HepG2 (cell line): ENCODE results near the gene CTU2. TPM values are rescaled to one million over a fixed set of nuclear protein-coding genes. Genes with fewer than 3 reads are reported as not detected.

Experiments used
- ATF5 ChIP-seq: sonication (generic); formaldehyde crosslinking; IDR thresholded peaks from 2 replicates; pipeline ENCODE4 v1.4.0; 2020; ENCODE audit warnings: mild to moderate bottlenecking, low read depth, missing genetic modification reagents
- CBFB ChIP-seq: sonication (generic); formaldehyde crosslinking; IDR thresholded peaks from 2 replicates; pipeline ENCODE4 v1.4.0; 2020; ENCODE audit warnings: missing genetic modification reagents
- CCDC6 ChIP-seq: sonication (generic); formaldehyde crosslinking; IDR thresholded peaks from 2 replicates; pipeline ENCODE4 v1.8.1; 2022; ENCODE audit warnings: mild to moderate bottlenecking, missing genetic modification reagents, moderate library complexity
- HDAC2 ChIP-seq: sonication (generic); formaldehyde crosslinking; IDR thresholded peaks from 2 replicates; pipeline ENCODE4 v1.4.0; 2020; ENCODE audit warnings: missing genetic modification reagents
- HOXA3 ChIP-seq: sonication (generic); formaldehyde crosslinking; IDR thresholded peaks from 2 replicates; pipeline ENCODE4 v1.5.0; 2020; ENCODE audit warnings: missing genetic modification reagents
- MLLT10 ChIP-seq: sonication (generic); formaldehyde crosslinking; IDR thresholded peaks from 2 replicates; pipeline ENCODE4 v1.4.0; 2020; ENCODE audit warnings: missing genetic modification reagents
- NCOA2 ChIP-seq: sonication (generic); formaldehyde crosslinking; IDR thresholded peaks from 2 replicates; pipeline ENCODE4 v1.8.0; 2022; ENCODE audit warnings: inconsistent platforms
- NONO ChIP-seq, 2 experiments: fragments of 450-650 bp in 1 of 2; sonication (generic) in 1 of 2; formaldehyde crosslinking in 1 of 2; IDR thresholded peaks in 1 of 2; conservative IDR thresholded peaks in 1 of 2; 2 replicates each; pipeline versions ENCODE4 v1.6.1 to v1.8.0; 2017 to 2022; ENCODE audit warnings: mild to moderate bottlenecking in 1 of 2, missing genetic modification reagents in 1 of 2, moderate library complexity in 1 of 2
- SKI ChIP-seq: fragments of 450-650 bp; IDR thresholded peaks from one replicate; pipeline ENCODE4 v1.6.1; 2018; ENCODE audit warnings: mild to moderate bottlenecking; ENCODE audit not compliant: partially characterized antibody
- TBX2 ChIP-seq: sonication (generic); formaldehyde crosslinking; IDR thresholded peaks from 2 replicates; pipeline ENCODE4 v1.5.0; 2020; ENCODE audit warnings: missing genetic modification reagents, mild to moderate bottlenecking, borderline replicate concordance
- TSC22D2 ChIP-seq: sonication (generic); formaldehyde crosslinking; IDR thresholded peaks from 2 replicates; pipeline ENCODE4 v1.5.1; 2020; ENCODE audit warnings: missing genetic modification reagents, mild to moderate bottlenecking, borderline replicate concordance
- WIZ ChIP-seq: sonication (generic); formaldehyde crosslinking; IDR thresholded peaks from 2 replicates; pipeline ENCODE4 v1.5.1; 2020; ENCODE audit warnings: mild to moderate bottlenecking, missing genetic modification reagents
- ZFP37 ChIP-seq: sonication (generic); formaldehyde crosslinking; IDR thresholded peaks from 2 replicates; pipeline ENCODE4 v1.4.0; 2020; ENCODE audit warnings: missing genetic modification reagents, borderline replicate concordance
- ZNF431 ChIP-seq: sonication (generic); formaldehyde crosslinking; IDR thresholded peaks from 2 replicates; pipeline ENCODE4 v1.9.0; 2022; ENCODE audit warnings: missing genetic modification reagents, low read depth, mild to moderate bottlenecking, borderline replicate concordance
- ZNF563 ChIP-seq: sonication (generic); formaldehyde crosslinking; IDR thresholded peaks from 2 replicates; pipeline ENCODE4 v1.8.0; 2022; ENCODE audit warnings: mild to moderate bottlenecking, moderate library complexity, missing genetic modification reagents
- ZNF614 ChIP-seq: IDR thresholded peaks from 2 replicates; pipeline ENCODE4 v1.6.1; 2018; ENCODE audit warnings: missing biosample characterization, missing genetic modification reagents, inconsistent platforms, borderline replicate concordance
- ZNF772 ChIP-seq: sonication (generic); formaldehyde crosslinking; IDR thresholded peaks from 2 replicates; pipeline ENCODE4 v1.5.0; 2020; ENCODE audit warnings: mild to moderate bottlenecking, missing genetic modification reagents
- ZNF777 ChIP-seq: sonication (generic); formaldehyde crosslinking; IDR thresholded peaks from 2 replicates; pipeline ENCODE4 v1.4.0; 2020; ENCODE audit warnings: missing genetic modification reagents
- ZNF83 ChIP-seq: sonication (generic); formaldehyde crosslinking; IDR thresholded peaks from 2 replicates; pipeline ENCODE4 v1.4.0; 2020; ENCODE audit warnings: missing genetic modification reagents, mild to moderate bottlenecking, borderline replicate concordance
- polyA plus RNA-seq, 8 experiments: library from polyadenylated mRNA; depleted of rRNA in 3 of 8; stranded (reverse) in 7 of 8; unstranded in 1 of 8; fragments of >200 nt; fragmentation: Illumina TruSeq in 4 of 8; extraction: Trizol in 4 of 8; gene quantifications; 2 replicates each; pipeline versions ENCODE4 v1.2.1 to v1.2.3, GENCODE V29; 2011 to 2016; ENCODE audit warnings: low read depth in 4 of 8, missing spikeins in 1 of 8, mixed read lengths in 1 of 8; ENCODE audit not compliant: insufficient read depth in 1 of 8
- total RNA-seq, 5 experiments: library from RNA; depleted of rRNA; stranded (reverse); fragments of >200 nt; fragmentation: Illumina TruSeq; extraction: Trizol; gene quantifications; 2 replicates each; pipeline ENCODE4 v1.2.3, GENCODE V29; 2016; ENCODE audit warnings: low read depth in 1 of 5
- TF ChIP-seq, protein P1 (sequence below), 2 experiments: fragments of 450-650 bp in 1 of 2; sonication (generic) in 1 of 2; formaldehyde crosslinking in 1 of 2; IDR thresholded peaks; 2 replicates each; pipeline versions ENCODE4 v1.6.1 to v1.8.0; 2016 to 2022; ENCODE audit warnings: antibody characterized with exemption in 1 of 2, mild to moderate bottlenecking in 1 of 2, missing genetic modification reagents in 1 of 2

The CTU2 gene
- total and polyA plus RNA-seq, 2 of the 13 experiments (the other 11 are each of a cell fraction or from before 2014, with no cell fraction given): 13.3 to 21.9 TPM

DNA sequence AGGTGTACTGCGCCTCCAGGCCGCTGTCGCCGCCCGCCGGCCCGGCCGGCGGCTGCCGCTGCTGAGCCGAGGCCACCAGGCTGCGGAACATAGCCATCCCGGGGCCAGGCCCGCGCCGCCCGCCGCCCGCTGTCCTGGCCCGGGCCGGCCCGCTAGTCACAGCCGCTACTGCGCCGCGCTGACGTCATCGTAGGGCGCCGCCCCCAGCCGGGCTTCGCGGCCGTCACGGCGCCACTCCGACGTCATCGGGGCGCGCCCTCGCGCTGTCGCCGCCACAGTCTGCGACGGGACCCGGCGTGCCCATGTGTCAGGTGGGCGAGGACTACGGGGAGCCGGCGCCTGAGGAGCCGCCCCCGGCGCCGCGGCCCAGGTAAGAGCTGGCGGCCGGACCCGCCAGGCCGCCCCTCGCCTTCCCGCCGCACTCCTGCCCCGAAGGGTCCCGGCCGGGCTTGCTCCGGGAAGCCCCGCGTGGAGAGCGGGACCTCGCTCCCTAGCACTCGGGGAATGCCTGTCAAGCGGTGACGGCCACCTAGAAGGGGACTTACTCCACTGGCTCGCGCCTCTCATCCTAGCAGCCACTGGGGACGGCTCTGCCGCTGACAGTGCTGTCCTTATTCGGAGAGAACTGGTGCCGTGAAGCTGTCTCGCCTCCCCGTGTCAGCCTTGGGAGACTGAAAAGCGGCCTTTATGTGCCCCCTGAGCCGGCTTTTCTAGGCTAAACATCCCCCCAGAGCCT is at the start of gene CTU2, which contains the start of gene RNF166 (continued):
- TF ChIP-seq, protein P1, sequence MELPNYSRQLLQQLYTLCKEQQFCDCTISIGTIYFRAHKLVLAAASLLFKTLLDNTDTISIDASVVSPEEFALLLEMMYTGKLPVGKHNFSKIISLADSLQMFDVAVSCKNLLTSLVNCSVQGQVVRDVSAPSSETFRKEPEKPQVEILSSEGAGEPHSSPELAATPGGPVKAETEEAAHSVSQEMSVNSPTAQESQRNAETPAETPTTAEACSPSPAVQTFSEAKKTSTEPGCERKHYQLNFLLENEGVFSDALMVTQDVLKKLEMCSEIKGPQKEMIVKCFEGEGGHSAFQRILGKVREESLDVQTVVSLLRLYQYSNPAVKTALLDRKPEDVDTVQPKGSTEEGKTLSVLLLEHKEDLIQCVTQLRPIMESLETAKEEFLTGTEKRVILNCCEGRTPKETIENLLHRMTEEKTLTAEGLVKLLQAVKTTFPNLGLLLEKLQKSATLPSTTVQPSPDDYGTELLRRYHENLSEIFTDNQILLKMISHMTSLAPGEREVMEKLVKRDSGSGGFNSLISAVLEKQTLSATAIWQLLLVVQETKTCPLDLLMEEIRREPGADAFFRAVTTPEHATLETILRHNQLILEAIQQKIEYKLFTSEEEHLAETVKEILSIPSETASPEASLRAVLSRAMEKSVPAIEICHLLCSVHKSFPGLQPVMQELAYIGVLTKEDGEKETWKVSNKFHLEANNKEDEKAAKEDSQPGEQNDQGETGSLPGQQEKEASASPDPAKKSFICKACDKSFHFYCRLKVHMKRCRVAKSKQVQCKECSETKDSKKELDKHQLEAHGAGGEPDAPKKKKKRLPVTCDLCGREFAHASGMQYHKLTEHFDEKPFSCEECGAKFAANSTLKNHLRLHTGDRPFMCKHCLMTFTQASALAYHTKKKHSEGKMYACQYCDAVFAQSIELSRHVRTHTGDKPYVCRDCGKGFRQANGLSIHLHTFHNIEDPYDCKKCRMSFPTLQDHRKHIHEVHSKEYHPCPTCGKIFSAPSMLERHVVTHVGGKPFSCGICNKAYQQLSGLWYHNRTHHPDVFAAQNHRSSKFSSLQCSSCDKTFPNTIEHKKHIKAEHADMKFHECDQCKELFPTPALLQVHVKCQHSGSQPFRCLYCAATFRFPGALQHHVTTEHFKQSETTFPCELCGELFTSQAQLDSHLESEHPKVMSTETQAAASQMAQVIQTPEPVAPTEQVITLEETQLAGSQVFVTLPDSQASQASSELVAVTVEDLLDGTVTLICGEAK (IDR thresholded peaks at IDR 0.05): no peak
- TF ChIP-seq, protein P1 (CRISPR knock-in tag; IDR thresholded peaks at IDR 0.05): peak; percentile 79
- peak; percentile 39; the same call in 1 of the 2 replicates for TF ChIP-seq TBX2 (CRISPR knock-in tag)
- 0 out of 2 replicates have a peak, but pooled peaks have one; percentile 48 for TF ChIP-seq ZNF83 (CRISPR knock-in tag)
- TF ChIP-seq NONO (IDR thresholded peaks at IDR 0.05): no peak
- TF ChIP-seq NONO (CRISPR knock-in tag; conservative IDR thresholded peaks at IDR 0.05): peak; percentile 84
- TF ChIP-seq SKI: peak; percentile 91
- TF ChIP-seq ZNF772 (CRISPR knock-in tag): peak; percentile 69; the same call in 1 of the 2 replicates
- TF ChIP-seq ATF5 (CRISPR knock-in tag): peak; percentile 71; the same call in 1 of the 2 replicates
- TF ChIP-seq ZNF614 (CRISPR knock-in tag): 0 out of 2 replicates have a peak, but pooled peaks have one; percentile 51
- TF ChIP-seq TSC22D2: peak; percentile 82; the same call in 1 of the 2 replicates
- peak; percentile 77 for TF ChIP-seq ZNF563
- peak; percentile 23; the same call in 1 of the 2 replicates for TF ChIP-seq NCOA2 (CRISPR knock-in tag)
- TF ChIP-seq CBFB (CRISPR knock-in tag): 0 out of 2 replicates have a peak, but pooled peaks have one; percentile 62
- TF ChIP-seq ZFP37 (CRISPR knock-in tag): no peak
- TF ChIP-seq CCDC6: peak; percentile 86
- TF ChIP-seq ZNF777 (CRISPR knock-in tag): peak; percentile 19; the same call in 1 of the 2 replicates
- TF ChIP-seq WIZ (CRISPR knock-in tag): 0 out of 2 replicates have a peak, but pooled peaks have one; percentile 50
- TF ChIP-seq HOXA3 (CRISPR knock-in tag): peak; percentile 100
- TF ChIP-seq MLLT10: no peak
- TF ChIP-seq ZNF431 (CRISPR knock-in tag): 0 out of 2 replicates have a peak, but pooled peaks have one; percentile 50
- TF ChIP-seq HDAC2 (CRISPR knock-in tag): peak; percentile 90
